ENCODE results near the gene RIMKLB.

The RIMKLB gene

GRCh38 chr12:8827551-8828256 is 129.9 kb downstream of the RIMKLB start:
- no peak overlapping the region for H3K27ac Mint-ChIP-seq
- intact Hi-C loops (cut with micrococcal nuclease): no loop called here
- H3K36me3 Mint-ChIP-seq (ENCODE audit: low read depth): no peaks in the 10 kb centered on the region
- peaks cover 10% of the 10 kb centered on the region for H3K4me1 Mint-ChIP-seq (ENCODE audit: low read depth)
- no peaks in the 10 kb centered on the region for H3K9me3 Mint-ChIP-seq
- H3K27me3 Mint-ChIP-seq: no peaks in the 10 kb centered on the region
- H3K4me3 Mint-ChIP-seq: no peak overlapping the region

- intact Hi-C loops (cut with micrococcal nuclease): no loop called here
- H3K9me3 Mint-ChIP-seq: no peaks in the 10 kb centered on the region
- H3K4me1 Mint-ChIP-seq (ENCODE audit: low read depth): peaks cover 10% of the 10 kb centered on the region
- H3K27me3 Mint-ChIP-seq: no peaks in the 10 kb centered on the region
- H3K36me3 Mint-ChIP-seq (ENCODE audit: low read depth): no peaks in the 10 kb centered on the region
- no peak overlapping the region for H3K4me3 Mint-ChIP-seq
- H3K27ac Mint-ChIP-seq: no peak overlapping the region
These were observed 130.7 kb downstream of the RIMKLB start for GRCh38 chr12:8828257-8829124.

GRCh38 chr12:8829125-8829518 is 131.3 kb downstream of the RIMKLB start:
- Mint-ChIP-seq H3K27ac (no peak overlapping the region), H3K4me3 (no peak overlapping the region), H3K36me3 (ENCODE audit: low read depth) (no peaks in the 10 kb centered on the region), H3K9me3 (no peaks in the 10 kb centered on the region), H3K4me1 (ENCODE audit: low read depth) (peaks cover 10% of the 10 kb centered on the region), H3K27me3 (no peaks in the 10 kb centered on the region)
- intact Hi-C loops (cut with micrococcal nuclease): no loop called here

- Mint-ChIP-seq H3K9me3 (no peaks in the 10 kb centered on the region), H3K4me3 (no peak overlapping the region)
These were observed 131.8 kb downstream of the RIMKLB start for GRCh38 chr12:8829621-8830020.

GRCh38 chr12:8831116-8831515 is 133.3 kb downstream of the RIMKLB start:
- peaks cover 10% of the 10 kb centered on the region for H3K4me1 Mint-ChIP-seq (ENCODE audit: low read depth)
- H3K27me3 Mint-ChIP-seq: peaks cover 5% of the 10 kb centered on the region
- no peaks in the 10 kb centered on the region for H3K9me3 Mint-ChIP-seq
- H3K36me3 Mint-ChIP-seq (ENCODE audit: low read depth): no peaks in the 10 kb centered on the region
- intact Hi-C loops (cut with micrococcal nuclease): no loop called here
- no peak overlapping the region for H3K27ac Mint-ChIP-seq
- H3K4me3 Mint-ChIP-seq: no peak overlapping the region

More at GRCh38 chr12:8829621-8830020, 131.8 kb downstream of the RIMKLB start:
- Mint-ChIP-seq H3K27me3 (peaks cover 1% of the 10 kb centered on the region), H3K4me1 (ENCODE audit: low read depth) (peaks cover 10% of the 10 kb centered on the region), H3K36me3 (ENCODE audit: low read depth) (no peaks in the 10 kb centered on the region), H3K27ac (no peak overlapping the region)
- intact Hi-C loops (cut with micrococcal nuclease): no loop called here

- Mint-ChIP-seq H3K36me3 (ENCODE audit: low read depth) (no peaks in the 10 kb centered on the region), H3K27ac (no peak overlapping the region), H3K4me1 (ENCODE audit: low read depth) (peaks cover 10% of the 10 kb centered on the region), H3K27me3 (peaks cover 10% of the 10 kb centered on the region), H3K4me3 (no peak overlapping the region), H3K9me3 (no peaks in the 10 kb centered on the region)
- intact Hi-C loops (cut with micrococcal nuclease): no loop called here
These were observed 134.7 kb downstream of the RIMKLB start for GRCh38 chr12:8832500-8832899.

Measured in dendritic cell treated with granulocyte-macrophage colony-stimulating factor and Interleukin-4, amounts not matched to agents 40 ng/mL and 50 ng/mL, for 4 days (primary cell).